HG02885 (cell line): ENCODE data around the gene TAS2R31.

Experiments
- ATAC-seq: cut with Tn5 transposase; IDR thresholded peaks from one replicate; pipeline ENCODE4 v1.9.1; 2021; ENCODE audit warnings: mild to moderate bottlenecking; ENCODE audit not compliant: unreplicated experiment, poor library complexity

The TAS2R31 gene

DNA sequence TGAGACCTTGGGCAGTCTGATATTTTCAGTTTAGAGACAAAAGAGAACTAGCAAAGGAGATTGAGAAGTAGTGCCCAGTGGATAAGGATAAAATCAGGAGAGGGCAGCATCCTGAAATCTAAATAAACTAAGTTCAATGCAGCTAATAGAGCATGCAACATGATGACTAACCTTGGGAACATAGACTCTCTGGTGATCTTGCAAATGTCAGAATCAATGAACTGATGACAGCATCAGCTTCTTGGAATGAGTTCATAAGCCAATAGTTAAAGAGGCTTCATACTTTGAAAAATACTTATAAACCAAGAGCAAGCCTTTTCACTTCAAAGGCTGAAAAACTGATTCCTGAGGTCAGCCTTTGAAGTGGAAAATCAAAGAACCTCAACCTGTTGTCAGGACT lies 17.0 kb downstream of the TAS2R31 start:
- ATAC-seq, result no peak

DNA sequence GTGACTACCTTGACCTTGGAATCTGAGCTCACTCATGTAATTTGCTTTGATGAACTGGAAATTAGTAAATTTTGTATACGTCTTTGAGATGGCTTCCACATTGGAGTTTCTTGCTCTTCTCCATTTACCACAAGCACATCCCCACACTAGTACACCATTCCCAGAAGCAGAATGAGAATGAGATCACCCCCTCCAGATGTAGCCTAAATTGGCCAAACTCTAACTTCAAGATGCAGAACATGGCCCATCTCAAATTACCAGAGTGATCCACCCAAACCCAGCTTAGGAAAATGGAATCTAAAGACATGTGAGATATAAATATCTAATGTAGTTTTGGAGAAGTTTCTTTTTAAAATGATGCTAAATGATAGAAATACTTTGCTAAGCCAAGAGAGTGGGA lies 23.6 kb downstream of the TAS2R31 start:
- no peak for ATAC-seq

DNA sequence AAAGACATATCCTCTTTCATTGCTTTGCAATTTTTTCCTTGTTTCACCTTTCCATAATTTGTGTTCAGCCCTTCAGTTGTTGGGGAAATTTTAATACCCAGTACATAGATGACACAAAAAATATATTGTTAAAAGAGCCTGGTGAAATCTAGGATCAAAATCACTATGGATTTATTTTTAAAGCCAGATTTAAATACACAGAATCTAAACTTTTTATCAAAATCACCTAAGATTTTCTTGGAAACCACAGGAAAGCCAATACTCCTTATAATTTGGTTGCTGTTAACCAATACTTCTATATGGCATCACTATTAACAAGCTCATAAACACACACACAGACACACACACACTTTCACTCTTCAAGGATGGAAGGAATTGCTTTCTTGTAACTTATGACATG lies 33.0 kb downstream of the TAS2R31 start, which contains the start of gene TAS2R20:
Gene TAS2R20, minus strand, starts transcription at position 101 of the 400 bp plus-strand sequence. CDS start 429 bp downstream, outside the sequence.
- ATAC-seq, result no peak

DNA sequence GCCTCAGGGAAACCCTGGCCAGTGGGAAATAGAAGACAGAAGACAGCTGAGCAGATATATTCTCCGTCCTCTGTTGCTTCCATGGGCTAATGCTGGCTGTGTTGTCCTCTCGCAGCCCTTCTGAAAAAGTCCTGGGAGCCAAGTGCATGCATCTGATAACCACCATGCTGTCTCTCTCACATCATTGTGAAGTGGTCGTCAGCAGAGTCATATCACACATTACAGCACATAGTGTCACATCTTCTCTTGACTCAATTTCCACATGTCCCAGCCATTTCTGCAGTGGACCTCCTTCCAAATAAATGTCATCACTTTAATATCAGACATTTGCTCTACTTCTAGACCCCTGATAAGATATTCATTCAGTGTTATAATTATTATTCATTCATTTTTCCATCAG lies 36.9 kb downstream of the TAS2R31 start:
- no peak for ATAC-seq

DNA sequence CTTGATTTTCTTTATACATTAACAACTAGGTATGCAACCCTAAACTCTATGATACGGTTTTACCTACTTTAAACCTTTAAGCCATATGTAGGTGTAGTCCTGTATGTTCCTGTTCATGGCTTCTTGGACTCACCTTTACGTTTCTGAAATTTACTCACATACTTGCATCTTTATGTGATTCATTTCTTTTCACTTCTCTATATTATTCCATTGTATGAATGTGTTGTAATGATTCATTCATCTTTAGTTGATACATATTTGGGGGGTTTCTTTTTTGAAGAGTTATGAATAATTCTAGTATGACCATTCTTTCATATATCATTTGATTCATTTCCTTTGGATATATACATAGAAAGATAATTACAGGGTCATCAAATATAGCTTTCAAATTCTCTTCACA lies 42.1 kb downstream of the TAS2R31 start:
- ATAC-seq, result no peak

DNA sequence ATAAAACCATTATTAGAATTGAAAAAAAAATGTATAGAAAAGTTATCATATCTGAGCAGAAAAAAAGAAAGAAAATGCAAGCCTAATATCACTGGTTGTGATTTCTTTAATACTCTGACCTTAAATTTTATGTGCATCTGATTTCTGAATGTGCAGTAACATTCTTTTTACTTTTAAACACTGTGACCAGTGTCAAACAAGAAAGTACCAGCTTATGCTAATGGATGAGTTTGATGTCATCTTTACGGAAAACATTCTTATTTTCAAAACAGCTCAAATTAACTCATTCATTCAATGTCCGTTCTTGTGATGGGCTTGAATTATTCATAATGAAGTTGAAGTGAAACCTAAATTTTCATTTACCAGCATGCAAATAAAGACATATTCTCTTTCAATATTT lies 44.4 kb downstream of the TAS2R31 start, which contains the start of gene TAS2R50:
Gene TAS2R50, minus strand, starts transcription at position 101 of the 400 bp plus-strand sequence. Its CDS starts 52 bp downstream, at position 49.
- no peak for ATAC-seq

DNA sequence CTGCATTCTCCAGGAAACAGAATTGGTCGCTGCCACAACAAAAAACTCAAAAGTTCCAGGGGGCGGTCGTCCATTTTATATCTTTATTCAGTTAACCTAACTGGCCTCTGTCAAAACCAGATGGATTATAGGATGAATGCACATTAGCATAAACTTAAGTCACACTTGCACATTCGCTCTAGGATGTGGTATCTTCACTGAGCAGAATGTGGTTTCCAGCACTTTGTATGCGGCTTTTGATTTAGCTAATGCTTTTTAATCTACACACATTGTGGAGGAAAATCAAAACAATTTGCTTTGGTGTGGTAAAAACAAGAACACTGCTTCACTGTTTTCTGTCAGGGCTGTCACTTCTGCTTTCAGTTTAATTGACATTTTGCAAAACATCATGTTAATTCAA lies 49.0 kb downstream of the TAS2R31 start:
- ATAC-seq, result no peak
